Measurements from ENCODE around the gene CCDC117.

CCDC117 gene

GRCh38 chr22:28771195-28771791 is 1.2 kb upstream of the CCDC117 start:
- no peak for DNase-seq

DNA sequence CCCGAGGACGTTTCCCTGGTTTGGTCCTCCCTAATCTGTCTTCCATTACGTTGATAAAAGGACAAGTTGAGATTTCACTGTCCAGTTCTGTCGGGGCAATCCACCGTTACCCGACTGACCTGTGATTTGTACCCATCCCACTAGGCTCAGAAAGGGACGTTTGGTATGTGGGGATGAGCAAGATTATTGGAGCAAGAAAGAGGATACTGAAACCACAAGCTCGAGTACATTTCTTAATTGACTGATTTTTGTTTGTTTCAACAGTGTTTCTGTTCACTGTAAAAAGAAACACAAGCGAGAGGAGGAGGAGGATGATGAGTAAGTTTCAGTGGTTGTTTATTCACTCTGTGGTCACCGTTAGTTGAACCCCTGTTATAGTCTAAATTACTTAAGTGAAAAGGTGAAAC is 969 bp downstream of the CCDC117 start:
- DNase-seq, result no peak

DNA sequence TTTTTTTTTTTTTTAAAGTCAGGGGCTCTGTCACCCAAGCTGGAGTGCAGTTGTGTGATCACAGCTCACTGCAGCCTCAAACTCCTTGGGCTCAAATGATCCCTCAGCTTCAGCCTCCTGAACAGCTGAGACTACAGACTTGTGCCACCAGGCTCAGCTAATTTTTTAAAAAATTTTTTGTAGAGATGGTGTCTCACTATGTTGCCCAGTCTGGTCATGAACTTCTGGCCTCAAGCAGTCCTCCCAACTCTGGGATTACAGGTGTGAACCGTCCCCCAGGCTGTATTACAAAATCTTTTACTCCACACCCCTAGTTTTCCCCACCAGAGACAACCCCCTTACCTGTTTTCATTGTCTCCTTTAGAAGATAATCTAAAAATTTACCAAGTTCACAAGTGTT is 1.9 kb downstream of the CCDC117 start:
- no peak for DNase-seq

DNA sequence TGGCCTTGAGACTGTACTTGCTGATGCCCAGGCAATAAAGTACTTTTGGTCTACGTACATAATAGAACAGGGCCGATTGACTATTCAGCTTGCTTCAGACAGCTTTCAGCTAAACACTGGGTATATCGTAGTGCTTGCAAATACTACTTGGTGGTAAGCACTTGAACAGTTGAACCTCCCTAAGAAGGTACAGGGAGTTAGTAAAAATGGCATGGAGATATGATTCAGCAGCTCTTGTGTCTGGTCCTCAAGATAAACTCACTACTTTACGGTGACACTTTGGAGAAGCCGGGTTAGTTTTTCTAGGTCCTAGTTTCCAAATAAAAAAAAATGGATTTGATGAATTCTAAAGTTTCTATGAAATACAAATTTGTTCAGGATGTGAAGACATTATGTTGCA is 7.3 kb downstream of the CCDC117 start:
- DNase-seq, result no peak

DNA sequence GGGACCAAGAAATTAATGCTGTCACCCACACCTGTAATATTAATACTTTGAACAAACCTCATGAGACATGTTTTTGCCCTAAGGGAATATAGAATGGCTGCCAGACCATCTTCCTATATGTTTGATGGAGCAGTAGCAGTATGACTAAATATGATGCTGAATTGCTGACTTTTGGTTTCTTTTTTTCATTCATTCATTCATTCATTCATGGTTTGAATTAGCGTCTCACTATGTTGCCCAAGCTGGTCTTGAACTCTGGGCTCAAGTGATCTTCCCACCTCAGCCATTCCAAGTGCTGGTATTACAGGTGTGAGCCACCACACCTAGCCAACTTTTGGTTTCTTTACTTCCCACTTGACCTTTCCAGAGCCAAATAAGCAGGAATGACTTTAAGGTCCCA is 7.8 kb downstream of the CCDC117 start:
- no peak for DNase-seq

DNA sequence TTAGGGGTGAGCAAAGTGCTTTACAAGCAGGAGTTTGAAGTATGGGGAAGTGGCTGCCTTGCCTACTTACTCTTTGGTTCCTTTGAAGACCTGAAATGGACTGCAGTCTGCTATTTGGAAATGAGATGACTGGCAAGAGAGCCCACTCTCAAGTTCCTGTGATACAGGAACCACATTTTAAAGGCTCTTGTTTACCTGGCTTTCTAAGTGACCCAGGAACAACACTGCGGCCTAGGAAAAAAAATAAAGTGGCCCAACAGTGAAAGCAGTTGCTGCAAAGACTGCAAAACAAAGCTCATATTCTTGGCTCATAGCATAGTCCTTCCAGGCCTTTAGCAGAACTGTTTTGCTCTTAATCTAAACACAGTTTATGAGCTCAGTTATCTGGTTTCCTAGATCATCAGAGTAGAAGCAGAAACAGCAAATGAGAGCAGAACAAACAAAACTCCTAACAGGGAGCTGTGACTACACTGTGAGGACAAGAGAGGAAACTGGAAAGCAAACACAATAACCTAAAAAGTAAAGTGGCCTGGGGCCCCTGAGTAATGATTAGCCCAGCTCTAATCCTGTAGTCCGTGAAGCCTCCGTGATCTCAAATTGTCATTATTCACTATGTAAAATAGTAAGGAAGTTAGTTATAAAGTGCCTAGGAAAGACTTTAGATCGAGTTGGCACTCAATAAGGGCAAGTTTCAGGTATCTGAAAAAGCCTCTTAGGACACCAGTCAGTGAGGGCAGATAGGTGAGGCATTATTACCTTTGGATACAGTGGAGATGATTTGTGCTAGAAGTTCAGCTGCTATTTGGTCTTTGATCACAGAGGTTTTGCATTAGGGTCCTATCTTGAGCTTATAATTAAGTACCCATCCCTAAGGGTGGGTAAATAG is 11.5 kb downstream of the CCDC117 start:
- no peak for DNase-seq

DNA sequence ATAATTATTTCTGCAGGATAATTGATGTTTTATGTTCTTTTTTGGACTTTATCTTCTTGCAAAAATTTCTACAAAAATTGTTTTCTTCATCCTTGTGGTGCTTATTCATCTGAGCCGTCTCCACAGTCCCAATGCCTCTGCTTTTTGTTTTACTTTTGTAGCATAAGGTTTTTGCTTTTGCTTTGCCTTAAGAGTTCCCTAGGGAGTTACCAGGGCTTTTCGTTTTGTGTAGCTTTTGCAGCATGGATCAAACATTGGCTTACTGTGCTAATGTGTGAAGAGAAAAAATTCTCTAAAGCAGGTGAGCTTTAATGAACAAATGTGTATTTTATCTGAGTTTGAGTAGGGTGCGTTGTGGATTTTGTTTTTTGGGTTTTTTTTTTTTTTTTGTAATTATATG is 16.1 kb downstream of the CCDC117 start:
- peak; percentile 30 for DNase-seq

DNA sequence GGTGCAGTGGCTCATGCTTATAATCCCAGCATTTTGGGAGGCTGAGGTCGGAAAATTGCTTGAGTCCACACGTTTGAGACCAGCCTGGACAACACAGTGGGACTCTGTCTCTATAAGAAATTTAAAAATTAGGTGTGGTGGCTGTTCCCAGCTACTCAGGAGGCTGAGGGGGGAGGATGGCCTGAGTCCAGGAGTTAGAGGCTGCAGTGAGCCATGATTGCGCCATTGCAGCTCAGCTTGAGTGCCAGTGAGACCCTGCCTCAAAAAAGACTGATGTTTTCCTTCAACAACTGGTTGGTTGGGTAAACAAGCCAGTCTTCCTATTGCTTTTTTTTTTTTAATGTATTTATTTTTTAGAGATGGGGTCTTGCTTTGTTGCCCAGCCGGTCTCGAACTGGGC is 18.6 kb downstream of the CCDC117 start:
- DNase-seq, result no peak

DNA sequence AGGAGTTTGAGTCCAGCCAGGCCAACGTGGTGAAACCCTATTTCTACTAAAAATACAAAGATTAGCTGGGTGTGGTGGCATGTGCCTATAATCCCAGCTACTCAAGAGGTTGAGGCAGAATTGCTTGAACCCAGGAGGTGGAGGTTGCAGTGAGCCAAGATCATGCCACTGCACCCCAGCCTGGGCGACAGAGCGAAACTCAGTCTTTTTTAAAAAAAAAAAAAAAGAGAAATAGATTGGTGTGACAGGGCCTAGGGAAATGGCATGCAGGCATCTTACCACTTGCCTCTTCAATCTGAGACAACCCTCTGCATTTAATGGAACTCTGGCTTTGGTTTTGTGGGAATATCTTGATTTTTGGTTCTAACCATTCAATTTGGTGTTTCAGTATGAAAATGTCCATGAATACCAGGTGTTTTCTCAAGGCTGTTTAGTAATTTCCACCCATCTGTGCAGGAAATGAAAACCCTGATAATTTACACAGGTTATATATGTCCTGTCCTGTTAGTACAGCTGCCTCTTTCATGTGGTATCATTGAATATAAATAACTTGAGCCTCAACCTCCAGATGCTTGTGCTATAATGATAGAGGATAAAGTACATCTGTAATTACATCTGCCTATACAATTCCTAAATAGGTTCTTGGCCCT is 19.5 kb downstream of the CCDC117 start:
- DNase-seq, result no peak

DNA sequence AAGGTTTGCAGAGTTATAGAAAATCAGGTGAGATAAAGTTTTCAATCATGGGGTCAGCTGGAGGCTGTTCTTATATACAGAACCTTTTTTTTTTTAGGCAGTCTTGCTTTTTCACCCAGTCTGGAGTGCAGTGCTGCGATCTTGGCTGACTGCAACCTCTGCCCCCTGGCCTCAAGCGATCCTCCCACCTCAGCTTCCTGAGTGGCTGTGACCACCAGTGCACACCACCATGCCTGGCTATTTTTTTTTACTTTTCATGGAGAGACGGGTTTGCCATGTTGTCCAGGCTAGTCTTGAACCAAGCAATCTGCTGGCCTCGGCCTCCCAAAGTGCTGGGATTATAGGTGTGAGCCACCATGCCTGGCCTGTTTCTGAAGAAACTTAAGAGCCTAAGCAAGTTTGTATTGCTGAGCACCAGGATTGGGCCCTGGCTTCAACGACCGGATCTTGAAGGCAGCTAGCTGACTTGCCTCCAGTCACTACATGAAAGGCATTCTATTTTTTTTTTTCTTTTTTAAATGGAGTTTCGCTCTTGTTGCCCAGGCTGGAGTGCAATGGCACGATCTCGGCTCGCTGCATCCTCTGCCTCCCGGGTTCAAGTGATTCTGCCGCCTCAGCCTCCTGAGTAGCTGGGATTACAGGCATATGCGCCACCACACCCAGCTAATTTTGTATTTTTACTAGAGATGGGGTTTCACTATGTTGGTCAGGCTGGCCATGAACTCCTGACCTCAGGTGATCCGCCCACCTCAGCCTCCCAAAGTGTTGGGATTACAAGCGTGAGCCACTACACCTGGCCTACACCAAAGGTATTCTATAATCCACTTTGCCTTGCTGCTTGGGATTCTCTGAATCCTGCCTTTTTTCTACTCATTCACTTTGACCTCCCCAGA is 20.2 kb downstream of the CCDC117 start:
- DNase-seq, result no peak

- DNase-seq, result no peak
Observed at GRCh38 chr22:28793976-28794584, 21.6 kb downstream of the CCDC117 start.

DNA sequence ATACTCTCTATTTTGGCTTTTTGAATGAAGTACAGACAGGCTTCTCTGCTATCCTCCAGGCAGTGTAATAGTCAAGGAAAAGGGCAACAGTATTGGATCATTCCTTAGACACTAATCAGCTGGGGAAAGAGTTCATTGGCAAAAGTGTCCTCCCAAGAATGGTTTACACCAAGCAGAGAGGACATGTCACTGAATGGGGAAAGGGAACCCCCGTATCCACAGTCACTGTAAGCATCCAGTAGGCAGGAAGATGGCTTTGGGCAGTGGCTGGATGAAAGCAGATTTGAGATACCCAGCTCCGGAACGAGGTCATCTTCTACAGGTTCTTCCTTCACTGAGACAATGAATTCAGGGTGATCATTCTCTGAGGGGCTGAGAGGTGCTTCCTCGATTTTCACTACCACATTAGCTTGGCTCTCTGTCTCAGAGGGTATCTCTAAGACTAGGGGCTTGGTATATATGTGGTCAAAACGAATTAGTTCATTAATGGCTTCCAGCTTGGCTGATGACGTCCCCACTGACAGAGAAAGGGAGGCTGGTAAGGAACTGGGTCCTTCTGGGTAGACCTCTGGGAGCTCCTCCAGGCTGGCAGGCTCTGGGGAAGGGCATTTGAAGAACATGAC is 22.7 kb downstream of the CCDC117 start:
- DNase-seq, result no peak

GRCh38 chr22:28795932-28796856 is 23.7 kb downstream of the CCDC117 start:
- DNase-seq, result no peak

DNA sequence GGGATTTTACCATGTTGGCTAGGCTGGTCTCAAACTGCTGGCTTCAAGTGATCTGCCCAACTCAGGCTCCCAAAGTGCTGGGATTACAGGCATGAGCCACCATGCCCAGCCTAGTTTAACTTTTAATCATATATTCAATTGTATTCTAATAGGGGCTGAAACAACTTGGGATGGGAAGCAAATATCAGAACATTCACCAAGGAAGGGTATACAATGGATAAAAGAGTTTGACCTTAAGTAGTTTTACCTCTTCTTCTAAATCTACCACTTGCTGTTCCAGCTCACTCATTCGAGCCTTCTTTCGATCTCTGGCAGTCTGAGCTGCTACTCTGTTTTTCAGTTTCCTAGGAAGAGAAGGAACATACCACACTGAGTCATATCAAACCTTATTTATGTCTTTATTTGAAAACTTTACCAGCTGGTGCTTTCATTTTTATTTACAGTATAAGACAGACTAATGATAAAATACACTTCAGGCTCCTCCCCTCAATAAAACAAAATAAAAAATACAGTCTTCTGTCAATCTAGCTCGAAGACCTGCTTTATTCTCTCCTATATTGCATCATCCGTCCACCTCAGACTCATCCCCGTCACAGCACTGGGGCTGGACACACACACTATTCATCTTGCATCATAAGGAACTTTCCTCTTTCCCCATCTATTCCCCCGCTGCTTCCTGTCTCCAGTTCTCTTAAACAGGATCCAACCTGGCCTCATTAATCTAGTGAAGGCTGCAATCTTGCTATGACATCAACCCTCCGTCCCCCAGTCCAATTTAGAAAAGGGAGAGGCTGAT is 26.5 kb downstream of the CCDC117 start:
- DNase-seq, result no peak

DNA sequence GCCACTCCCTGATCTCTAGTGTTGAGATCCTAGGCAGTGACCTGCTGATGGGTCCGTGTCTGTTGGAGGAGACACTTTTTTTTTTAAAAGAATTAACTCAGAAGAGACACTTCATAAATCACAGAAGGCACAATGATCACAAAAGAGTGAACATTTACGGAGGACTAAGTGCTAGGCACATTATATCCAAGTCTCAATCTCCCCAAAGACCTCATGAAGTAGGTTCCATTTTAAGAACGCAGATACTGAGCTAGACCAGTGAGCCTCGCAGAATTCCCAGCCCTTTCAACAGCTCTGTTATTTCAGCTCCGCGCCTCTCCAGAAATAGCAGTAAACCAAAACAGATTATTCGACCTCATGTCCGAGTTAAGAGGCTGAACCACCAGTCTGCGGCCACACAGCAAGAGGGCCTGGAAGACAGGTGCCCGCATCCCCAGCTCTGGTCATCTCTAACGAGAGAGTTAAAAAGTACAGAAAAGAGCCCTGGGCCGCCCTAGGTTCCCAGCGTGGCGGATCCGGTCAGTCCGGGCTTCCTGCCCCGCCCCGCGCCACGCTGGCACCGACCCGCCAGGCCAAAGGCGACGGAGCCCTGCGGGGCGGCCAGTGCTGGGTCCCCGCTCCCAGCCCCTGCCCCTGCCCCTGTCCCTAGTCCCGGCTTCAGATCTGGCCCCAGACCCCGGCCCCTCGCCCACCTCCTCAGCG is 27.3 kb downstream of the CCDC117 start:
- DNase-seq, result no peak

DNA sequence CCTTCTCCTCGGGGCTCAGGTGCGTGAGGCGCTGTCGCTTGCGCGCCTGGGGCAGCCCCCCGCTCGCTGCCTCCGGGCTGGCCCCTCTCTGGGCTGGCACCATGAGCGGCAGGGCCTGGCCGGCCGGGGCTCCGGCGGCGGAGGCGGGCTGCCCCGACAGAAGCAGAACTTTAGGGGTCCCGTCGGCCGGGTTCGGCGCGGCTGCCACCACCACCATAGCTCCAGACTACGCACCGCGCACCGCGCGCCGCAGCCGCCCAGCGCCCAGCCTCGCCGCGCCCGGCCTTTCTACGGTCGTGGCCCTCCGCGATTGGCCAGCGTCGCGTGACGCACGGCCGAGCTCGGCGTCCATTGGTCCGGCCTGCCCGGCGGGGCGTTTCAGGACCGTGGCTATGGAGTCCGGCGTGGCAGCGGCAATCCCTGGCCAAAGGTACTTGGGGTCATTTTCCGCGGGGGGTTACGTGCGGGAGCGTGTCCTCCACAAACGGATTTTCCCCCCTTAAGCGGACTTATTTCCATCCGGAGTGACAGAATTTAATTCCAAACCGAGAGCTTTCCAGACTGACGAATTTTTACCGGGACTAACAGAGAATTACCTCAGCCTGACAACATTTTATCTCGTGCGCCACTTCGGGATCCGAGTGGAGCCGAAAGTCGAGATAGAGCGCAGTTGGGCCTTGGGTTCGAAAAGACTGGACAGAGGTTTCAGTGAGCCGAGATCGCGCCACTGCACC is 28.0 kb downstream of the CCDC117 start, which contains the start of gene XBP1:
Gene XBP1, minus strand, starts transcription at position 262 of the 734 bp plus-strand sequence.
- peak; percentile 82 for DNase-seq

- DNase-seq, result no peak
Observed at GRCh38 chr22:28801845-28802594, 29.5 kb downstream of the CCDC117 start.

All from NCI-H1436 (cell line).